ENCODE data around the gene TBL1X. TPM values are rescaled to one million over a fixed set of nuclear protein-coding genes. Genes with fewer than 3 reads are reported as not detected.

TBL1X gene
- total and polyA plus RNA-seq, 2 donors (not counting 3 experiments of a cell fraction or from before 2014, with no cell fraction given), result 8.7 to 25.3 TPM

DNA sequence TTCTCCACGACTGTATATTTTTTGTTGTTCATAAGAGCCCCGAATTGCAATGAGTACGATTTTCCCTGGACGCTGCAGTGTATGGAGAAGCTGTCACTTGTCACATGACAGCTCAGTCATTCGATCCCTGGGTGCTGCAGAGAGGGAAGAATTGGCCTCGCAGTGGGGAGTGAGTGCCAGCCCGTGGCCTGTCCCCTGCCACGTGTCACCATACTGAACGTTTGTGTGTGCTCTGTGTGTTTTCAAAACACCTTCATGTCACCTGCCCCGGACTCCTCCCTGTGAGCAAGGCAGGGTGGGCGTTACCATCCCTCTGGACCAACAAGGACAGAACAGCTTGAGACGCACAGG lies 77.9 kb downstream of the TBL1X start:
- Histone ChIP-seq H3K9me1 (replicated peaks; ENCODE audit: control insufficient read depth, extremely low read depth, insufficient read depth, low read length) (no peaks in the 10 kb centered on the region), H3K27me3 (ENCODE audit: control insufficient read depth in 2 of 2, insufficient read depth in 2 of 2, low read length in 2 of 2) (no peaks in the 10 kb centered on the region), H3K4me1 (ENCODE audit: control insufficient read depth, extremely low read depth, insufficient read depth, low read length) (no peaks in the 10 kb centered on the region), H3K4me3 (replicated peaks in 1 of 3; ENCODE audit: insufficient read depth in 1 of 3, low read depth in 1 of 3, low read length in 3 of 3) (no peak overlapping the region), H3K79me2 (ENCODE audit: control insufficient read depth, insufficient read depth, low read length) (peaks cover under 1% of the 10 kb centered on the region), H3K9ac (replicated peaks; ENCODE audit: extremely low read depth, insufficient read depth, low read length) (no peak overlapping the region), H4K20me1 (replicated peaks; ENCODE audit: control insufficient read depth, extremely low read depth, insufficient read depth, low read length) (no peaks in the 10 kb centered on the region), H3K36me3 (ENCODE audit: control insufficient read depth in 2 of 2, extremely low read depth in 1 of 2, insufficient read depth in 2 of 2, low read length in 2 of 2) (no peaks in the 10 kb centered on the region), H3K4me2 (ENCODE audit: insufficient read depth, low read length) (no peak overlapping the region), H2AFZ (ENCODE audit: low read depth, low read length) (no peak overlapping the region), H3K27ac (ENCODE audit: insufficient read depth, low read depth, low read length) (no peak overlapping the region), H3K9me3 (replicated peaks; ENCODE audit: control insufficient read depth, insufficient read depth, low read length) (no peaks in the 10 kb centered on the region)
- TF ChIP-seq, protein P1, sequence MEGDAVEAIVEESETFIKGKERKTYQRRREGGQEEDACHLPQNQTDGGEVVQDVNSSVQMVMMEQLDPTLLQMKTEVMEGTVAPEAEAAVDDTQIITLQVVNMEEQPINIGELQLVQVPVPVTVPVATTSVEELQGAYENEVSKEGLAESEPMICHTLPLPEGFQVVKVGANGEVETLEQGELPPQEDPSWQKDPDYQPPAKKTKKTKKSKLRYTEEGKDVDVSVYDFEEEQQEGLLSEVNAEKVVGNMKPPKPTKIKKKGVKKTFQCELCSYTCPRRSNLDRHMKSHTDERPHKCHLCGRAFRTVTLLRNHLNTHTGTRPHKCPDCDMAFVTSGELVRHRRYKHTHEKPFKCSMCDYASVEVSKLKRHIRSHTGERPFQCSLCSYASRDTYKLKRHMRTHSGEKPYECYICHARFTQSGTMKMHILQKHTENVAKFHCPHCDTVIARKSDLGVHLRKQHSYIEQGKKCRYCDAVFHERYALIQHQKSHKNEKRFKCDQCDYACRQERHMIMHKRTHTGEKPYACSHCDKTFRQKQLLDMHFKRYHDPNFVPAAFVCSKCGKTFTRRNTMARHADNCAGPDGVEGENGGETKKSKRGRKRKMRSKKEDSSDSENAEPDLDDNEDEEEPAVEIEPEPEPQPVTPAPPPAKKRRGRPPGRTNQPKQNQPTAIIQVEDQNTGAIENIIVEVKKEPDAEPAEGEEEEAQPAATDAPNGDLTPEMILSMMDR (IDR thresholded peaks at IDR 0.05; ENCODE audit: extremely low read depth in 1 of 2, insufficient read depth in 1 of 2, low read depth in 1 of 2, low read length in 2 of 2), result no peak
- TF ChIP-seq JUN (IDR thresholded peaks at IDR 0.05; ENCODE audit: borderline replicate concordance, insufficient read depth, insufficient read length, low read depth) (no peak), EZH2 (IDR thresholded peaks at IDR 0.05; ENCODE audit: borderline replicate concordance, low read depth, low read length, severe bottlenecking) (no peak), GATA2 (IDR thresholded peaks at IDR 0.05; ENCODE audit: insufficient read depth, insufficient read length, low read depth, low read length) (no peak), POLR2AphosphoS5 (IDR thresholded peaks at IDR 0.05; ENCODE audit: insufficient read depth, low read depth, low read length) (no peak), MYC (IDR thresholded peaks at IDR 0.05; ENCODE audit: low read depth, low read length) (no peak), POLR2A (IDR thresholded peaks at IDR 0.05; ENCODE audit: low read depth, low read length) (no peak), FOS (IDR thresholded peaks at IDR 0.05; ENCODE audit: borderline replicate concordance, insufficient read depth, low read length) (no peak)
- TF ChIP-seq, protein P2, sequence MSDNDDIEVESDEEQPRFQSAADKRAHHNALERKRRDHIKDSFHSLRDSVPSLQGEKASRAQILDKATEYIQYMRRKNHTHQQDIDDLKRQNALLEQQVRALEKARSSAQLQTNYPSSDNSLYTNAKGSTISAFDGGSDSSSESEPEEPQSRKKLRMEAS (IDR thresholded peaks at IDR 0.05; ENCODE audit: insufficient read depth, insufficient read length), result no peak
- BruUV-seq (replicated peaks), result no TSS peak
- POLR2A ChIA-PET, result no interaction called here
- dilution Hi-C loops (cut with MboI; ENCODE audit: extremely low pct_ligation_motif_present, low sequenced_read_pairs) (no loop called here), intact Hi-C loops (cut with micrococcal nuclease) (no loop called here)
- CTCF ChIA-PET, result no interaction called here
- DNase-seq (ENCODE audit: low read depth, low spot score) (no peak), FAIRE-seq (no peak)

Data from endothelial cell of umbilical vein (primary cell).